Left lobe of liver (tissue), 2 donors: ENCODE measurements around the gene HSD3B1. TPM values are rescaled to one million over a fixed set of nuclear protein-coding genes. Genes with fewer than 3 reads are reported as not detected.
"Not testable (repeated sequence)": the region's sequence is repeated elsewhere in the genome, so short reads cannot be mapped to it uniquely, and the experiment has no call there.

Experiments
- ATAC-seq: fragments of 200-7000 bp; cut with Tn5 transposase; one replicate; pipeline ENCODE4 v1.9.1; 2020; ENCODE audit warnings: mild to moderate bottlenecking, moderate library complexity
- DNase-seq: peaks from one replicate; pipeline ENCODE4 v3.0.0-alpha.2; 2020; ENCODE audit warnings: low spot score
- total RNA-seq: library from RNA; stranded (reverse); gene quantifications from one replicate; pipeline ENCODE4 v1.2.1, GENCODE V29; 2021
- donor health status: DM: no; HTN: no; CAD: no; lungs with moderate emphysema.
- donor health status: DM: no; HTN: yes; CAD: no.

Gene HSD3B1
- total RNA-seq, 1 donor from 2014 or later = not detected

DNA sequence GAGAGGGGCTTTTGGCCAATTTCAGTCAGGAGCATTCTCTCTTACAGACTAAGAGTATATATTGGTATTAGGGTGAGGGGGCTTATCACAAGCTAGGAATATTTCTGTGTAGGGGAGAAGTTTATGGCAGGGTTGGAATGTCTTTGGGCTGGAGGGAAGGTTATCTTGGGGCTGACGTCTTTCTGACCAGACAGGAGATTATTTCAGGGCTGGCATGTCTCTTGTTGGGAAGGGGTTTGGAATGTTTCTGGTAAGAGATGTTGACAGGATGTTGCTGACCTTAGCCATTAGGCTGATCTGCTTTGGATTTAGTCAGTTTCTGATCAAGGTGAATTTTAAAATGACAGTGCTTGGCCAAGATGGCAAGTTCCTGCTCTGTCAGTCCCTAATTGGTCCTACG, 17.8 kb upstream of the HSD3B1 start:
- ATAC-seq = no peak
- DNase-seq = no peak

GRCh38 chr1:119490925-119491324, 16.1 kb upstream of the HSD3B1 start:
- ATAC-seq = no peak
- DNase-seq = no peak

GRCh38 chr1:119492763-119493162, 14.2 kb upstream of the HSD3B1 start:
- DNase-seq (peak; percentile 64), ATAC-seq (peak; percentile 84)

- no peak for ATAC-seq
- no peak for DNase-seq
Observed at GRCh38 chr1:119504831-119505230, 2.2 kb upstream of the HSD3B1 start.

DNA sequence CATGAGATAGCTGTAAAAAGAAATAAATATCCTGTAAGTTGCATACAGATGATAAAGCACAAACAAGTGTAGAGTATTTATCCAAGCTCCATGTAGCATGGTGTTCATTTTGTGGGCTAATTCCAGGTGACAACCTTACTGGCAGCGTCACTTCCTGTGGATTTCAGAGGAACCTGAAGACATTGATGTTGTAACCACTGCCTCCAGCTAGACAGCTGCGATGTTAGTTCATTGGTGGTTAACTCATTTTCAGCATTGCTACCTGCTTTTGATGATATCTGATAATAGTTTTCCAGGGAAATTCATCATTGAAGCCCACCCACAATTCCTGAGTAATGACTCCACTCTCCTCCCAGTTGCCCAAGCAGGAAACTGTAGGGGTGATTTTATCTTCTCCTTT, 3.0 kb downstream of the HSD3B1 start:
- no peak for ATAC-seq

GRCh38 chr1:119515221-119515620, 8.2 kb downstream of the HSD3B1 start:
- no peak for DNase-seq
- ATAC-seq = no peak

More for the DNA sequence above, 3.0 kb downstream of the HSD3B1 start:
- DNase-seq = no peak

- no peak for DNase-seq
Observed at GRCh38 chr1:119516247-119516646, 9.2 kb downstream of the HSD3B1 start.

GRCh38 chr1:119516680-119517079, 9.7 kb downstream of the HSD3B1 start:
- DNase-seq = no peak
- peak; percentile 18 for ATAC-seq

More at GRCh38 chr1:119516247-119516646, 9.2 kb downstream of the HSD3B1 start:
- no peak for ATAC-seq

GRCh38 chr1:119517667-119518066, 10.7 kb downstream of the HSD3B1 start:
- ATAC-seq = peak; percentile 86
- not testable (repeated sequence) for DNase-seq

DNA sequence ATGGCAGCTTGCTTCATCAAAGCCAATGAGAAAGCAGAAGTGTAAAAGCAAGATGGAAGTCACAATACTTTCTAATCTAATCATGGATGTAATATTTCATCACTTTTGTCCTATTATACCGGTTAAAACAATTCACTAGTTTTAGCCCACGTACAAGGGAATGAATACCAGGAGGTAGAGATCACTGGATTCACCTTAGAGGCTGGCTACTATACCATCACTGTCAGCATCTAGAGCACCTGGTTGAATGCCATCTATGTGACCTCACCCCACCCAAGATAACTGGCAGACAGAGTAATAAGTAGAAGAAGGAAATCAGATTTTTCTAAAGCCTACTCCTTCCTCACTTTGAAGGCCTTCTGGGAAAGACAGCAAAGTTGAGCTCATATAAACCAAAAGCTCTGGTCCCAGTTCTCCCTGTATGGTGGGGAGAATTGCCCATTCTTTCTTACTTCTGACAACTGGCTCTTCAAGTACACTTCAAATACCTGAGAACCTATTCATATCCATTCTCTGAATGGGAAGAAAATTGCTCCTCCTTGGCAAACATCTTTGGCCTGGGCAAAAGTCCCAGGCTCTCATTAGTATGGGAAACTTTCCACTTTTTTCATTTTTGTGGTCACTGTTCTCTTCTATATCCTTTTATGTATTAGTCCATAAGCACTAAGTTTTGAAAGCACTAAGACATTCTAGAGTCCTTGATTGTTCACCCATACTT, 24.8 kb downstream of the HSD3B1 start:
- no peak for DNase-seq
- no peak for ATAC-seq

GRCh38 chr1:119532324-119532910, 25.4 kb downstream of the HSD3B1 start:
- peak; percentile 69 for ATAC-seq

DNA sequence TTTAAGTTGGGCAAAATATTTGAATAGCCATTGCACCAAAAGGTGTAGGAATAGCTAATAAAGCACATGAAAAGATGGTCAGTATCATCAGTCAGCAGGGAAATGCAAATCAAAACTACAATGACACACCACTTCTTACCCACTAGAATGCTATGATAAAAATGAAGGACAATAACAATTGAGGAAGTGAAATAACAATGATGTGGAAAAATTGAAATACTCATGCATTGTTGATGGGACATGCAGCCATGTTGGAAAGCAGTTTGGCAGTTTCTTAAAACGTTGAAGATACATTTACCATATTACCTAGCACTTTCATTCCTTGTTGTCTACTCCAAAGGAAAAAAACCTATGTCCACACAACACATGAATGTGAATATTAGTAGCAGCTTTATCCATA, 28.4 kb downstream of the HSD3B1 start:
- ATAC-seq (no peak), DNase-seq (no peak)

More at GRCh38 chr1:119532324-119532910, 25.4 kb downstream of the HSD3B1 start:
- DNase-seq = no peak

DNA sequence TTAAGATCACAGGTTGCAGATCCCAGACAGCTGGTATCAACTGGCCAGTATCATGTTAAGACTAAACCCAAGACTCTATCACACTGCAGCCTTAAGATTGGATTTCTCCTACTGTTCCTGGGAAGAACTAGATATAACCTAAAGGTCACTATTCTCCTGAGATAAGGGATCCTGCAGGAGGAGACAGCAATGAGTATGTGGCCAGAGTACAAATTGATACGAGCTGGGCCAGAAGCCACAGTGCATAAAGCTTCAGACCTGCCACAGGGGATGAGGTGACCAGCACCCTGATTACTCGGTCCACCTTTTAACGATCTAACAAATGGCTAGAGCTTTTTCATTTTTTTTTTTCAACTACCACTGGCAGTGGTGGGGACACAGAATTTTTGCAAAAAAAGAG, 31.0 kb downstream of the HSD3B1 start:
- ATAC-seq (peak; percentile 65), DNase-seq (peak; percentile 67)

DNA sequence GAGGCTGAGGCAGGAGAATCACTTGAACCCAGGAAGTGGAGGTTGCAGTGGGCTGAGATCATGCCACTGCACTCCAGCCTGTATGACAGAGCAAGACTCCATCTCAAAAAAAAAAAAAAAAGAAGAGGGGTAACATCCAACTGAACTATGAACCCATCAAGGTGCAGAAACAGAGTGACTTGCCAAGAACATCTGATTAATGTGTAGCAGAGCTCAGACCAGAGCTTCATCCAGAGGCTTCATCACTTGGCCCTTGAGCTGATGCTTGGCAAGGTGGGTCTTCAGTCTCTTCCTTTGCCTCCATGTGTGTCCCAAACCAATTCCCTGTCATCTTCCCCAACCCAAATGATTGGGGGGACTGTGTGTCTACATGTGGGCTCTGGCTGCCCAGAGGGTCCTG, 32.6 kb downstream of the HSD3B1 start:
- ATAC-seq = peak; percentile 80

GRCh38 chr1:119541389-119541788, 34.4 kb downstream of the HSD3B1 start:
- no peak for ATAC-seq
- DNase-seq = no peak

More for the DNA sequence above, 32.6 kb downstream of the HSD3B1 start:
- DNase-seq = peak; percentile 68

GRCh38 chr1:119542492-119542946, 35.5 kb downstream of the HSD3B1 start:
- ATAC-seq (peak; percentile 66), DNase-seq (peak; percentile 67)

DNA sequence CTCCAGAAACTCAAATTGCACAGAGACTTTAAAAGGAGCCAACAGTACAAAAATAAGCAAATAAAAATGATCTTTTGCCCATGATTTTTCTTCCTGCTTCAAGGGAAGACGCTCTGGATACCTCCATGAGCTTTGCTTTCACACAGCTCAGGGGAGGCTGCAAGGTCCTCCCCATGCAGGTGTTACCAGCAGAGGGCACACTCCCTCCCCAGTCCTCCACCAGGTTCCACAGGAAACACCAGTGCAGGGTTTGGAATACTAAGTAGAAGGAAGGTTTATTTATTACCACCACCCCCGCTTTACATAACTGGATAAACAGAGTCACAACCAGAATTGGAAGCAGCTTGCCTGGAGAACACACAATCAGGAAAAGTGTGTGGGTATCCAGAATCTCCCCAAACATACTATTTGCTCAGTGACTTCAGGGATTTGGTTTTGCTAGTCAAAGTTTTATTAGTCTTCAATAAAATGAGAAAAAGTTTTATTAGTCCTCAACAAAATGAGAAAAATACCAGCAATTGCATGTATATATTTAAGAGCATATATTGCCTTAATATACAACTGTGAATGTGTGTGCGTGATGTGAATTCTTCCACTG, 37.3 kb downstream of the HSD3B1 start:
- DNase-seq (no peak), ATAC-seq (no peak)

DNA sequence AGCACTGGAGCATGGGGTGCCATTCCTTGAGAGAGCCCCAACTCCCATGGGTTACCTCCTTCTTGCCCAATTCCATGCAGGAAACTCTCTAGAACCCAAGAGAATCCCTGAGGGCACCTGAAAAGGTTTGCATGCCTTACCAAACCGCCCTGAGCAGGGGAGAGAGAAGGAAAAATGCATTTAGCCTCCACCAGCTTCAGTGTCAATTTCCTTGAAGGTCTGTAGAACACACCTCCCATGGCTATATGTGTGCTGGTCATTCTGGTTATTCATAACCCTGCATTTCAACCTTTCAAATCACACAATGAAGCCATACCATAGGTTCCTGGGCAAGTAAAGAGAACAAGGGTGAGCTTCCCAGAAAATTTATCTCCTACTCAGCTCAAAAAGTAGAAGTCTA, 39.6 kb downstream of the HSD3B1 start:
- no peak for DNase-seq
- ATAC-seq = no peak

DNA sequence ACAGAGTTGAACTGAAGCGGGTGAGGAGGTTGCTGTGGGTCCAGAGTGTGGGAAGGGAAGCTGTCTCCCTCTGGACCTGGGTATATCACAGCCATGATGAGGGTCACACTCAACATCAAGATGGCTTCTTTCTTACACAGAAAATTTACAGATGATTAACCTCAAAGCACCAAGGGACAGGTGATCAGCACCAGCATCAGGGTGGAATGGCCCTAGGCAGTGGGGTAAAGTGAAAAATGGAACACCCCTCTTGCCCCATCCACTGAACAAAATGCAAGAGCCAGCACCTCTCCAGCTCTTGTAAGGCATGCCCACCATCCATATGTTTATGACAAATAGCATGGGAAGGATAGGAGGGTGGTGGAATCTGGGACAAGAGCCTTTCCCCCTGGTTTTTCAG, 40.3 kb downstream of the HSD3B1 start:
- DNase-seq = no peak
- ATAC-seq = no peak

DNA sequence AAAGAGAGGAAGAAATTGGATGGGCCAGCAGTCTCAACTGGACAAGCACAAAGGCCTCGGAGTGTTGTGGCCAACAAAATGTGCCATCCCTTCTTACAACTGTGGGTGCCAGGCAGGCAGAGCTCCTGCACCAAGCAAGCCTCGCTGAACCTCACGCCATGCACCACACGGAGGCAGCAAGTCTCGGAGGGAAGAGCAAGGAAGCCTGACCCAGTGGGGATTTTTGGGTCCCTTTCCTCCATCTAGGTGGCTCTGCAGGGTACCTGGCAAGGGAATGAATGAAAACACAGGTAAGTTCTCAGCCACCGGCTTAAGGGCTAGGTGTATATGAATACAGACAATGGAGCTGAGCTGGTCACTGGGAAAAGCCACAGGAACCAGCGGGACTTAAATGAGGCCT, 40.8 kb downstream of the HSD3B1 start:
- DNase-seq = no peak
- no peak for ATAC-seq

DNA sequence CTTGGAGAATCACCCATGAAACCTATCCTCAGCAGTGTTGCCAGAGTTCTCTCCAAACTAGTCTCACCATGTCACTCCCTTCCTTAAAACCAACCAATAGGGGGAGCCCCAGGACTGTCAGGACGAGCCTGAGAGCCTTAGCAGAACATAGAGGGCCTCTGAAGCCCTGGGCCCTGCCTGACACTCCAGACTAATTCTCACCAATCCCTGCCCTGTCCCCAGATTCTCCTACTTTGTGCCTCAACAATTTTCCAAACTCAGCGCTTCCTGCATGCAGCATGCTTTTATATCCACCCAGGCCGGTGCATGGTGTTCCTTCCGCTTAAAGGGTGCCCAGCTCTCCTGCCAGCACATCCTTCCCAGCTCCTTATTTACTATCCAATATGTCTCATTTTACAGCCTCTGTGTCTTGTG, 42.7 kb downstream of the HSD3B1 start:
- DNase-seq (peak; percentile 64), ATAC-seq (peak; percentile 93)

DNA sequence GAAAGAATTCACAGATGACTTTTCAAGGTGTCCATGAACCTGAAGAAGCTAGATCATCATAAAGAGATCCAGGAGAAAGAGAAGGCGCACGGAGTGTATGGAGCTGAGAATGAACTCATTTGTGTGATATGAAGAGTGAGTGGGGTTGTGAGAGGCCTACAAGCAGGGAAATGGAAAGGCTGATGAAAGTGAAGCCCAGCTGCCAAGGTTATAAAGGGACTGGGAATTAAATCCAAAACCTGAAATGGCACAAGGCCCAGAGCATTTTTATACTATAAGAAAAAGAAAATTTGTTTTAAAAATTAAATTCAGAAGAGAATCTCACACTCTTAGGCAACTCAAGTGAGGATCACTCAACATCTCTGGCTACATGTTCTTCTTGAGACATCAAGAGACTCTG, 43.4 kb downstream of the HSD3B1 start:
- no peak for DNase-seq
- no peak for ATAC-seq
